CD14-positive monocyte (primary cell): ENCODE measurements around the gene KL. TPM values are rescaled to one million over a fixed set of nuclear protein-coding genes. Genes with fewer than 3 reads are reported as not detected.

Experiments used
- DNase-seq, 3 donors: peaks; one replicate each; pipeline ENCODE4 v3.0.0-alpha.2; 2011 to 2022
- H2AFZ ChIP-seq: 2 replicates; pipeline ENCODE4 v1.6.0; 2012; ENCODE audit warnings: mild to moderate bottlenecking, low read depth, low read length, inconsistent platforms; ENCODE audit not compliant: insufficient read depth, poor library complexity, severe bottlenecking
- H3K27ac ChIP-seq, 2 donors: 1 replicate in 1 of 2; 2 replicates in 1 of 2; pipeline ENCODE4 v1.5.1; 2012 to 2013; ENCODE audit warnings: low read length in 2 of 2, control low read depth in 1 of 2, inconsistent platforms in 1 of 2, low read depth in 1 of 2, mild to moderate bottlenecking in 1 of 2
- H3K27me3 ChIP-seq, 2 donors: one replicate each; pipeline versions ENCODE4 v1.6.0 to v1.6.1; 2011 to 2013; ENCODE audit warnings: low read length in 2 of 2; ENCODE audit not compliant: control insufficient read depth in 2 of 2, insufficient read depth in 2 of 2
- H3K36me3 ChIP-seq, 2 donors: replicated peaks in 1 of 2; 1 replicate in 1 of 2; 2 replicates in 1 of 2; pipeline versions ENCODE4 v1.5.1 to v1.6.1; 2012 to 2013; ENCODE audit warnings: low read length in 2 of 2, control low read depth in 1 of 2, inconsistent platforms in 1 of 2, mild to moderate bottlenecking in 1 of 2; ENCODE audit not compliant: insufficient read depth in 2 of 2, control insufficient read depth in 1 of 2
- H3K4me1 ChIP-seq, 2 donors: 1 replicate in 1 of 2; 2 replicates in 1 of 2; pipeline versions ENCODE4 v1.5.1 to v1.6.1; 2012 to 2013; ENCODE audit warnings: low read length in 2 of 2, control low read depth in 1 of 2, inconsistent platforms in 1 of 2, mild to moderate bottlenecking in 1 of 2, moderate library complexity in 1 of 2; ENCODE audit not compliant: insufficient read depth in 2 of 2, control insufficient read depth in 1 of 2
- H3K4me2 ChIP-seq: replicated peaks from 2 replicates; pipeline ENCODE3; 2012; ENCODE audit warnings: low read length, moderate library complexity, mild to moderate bottlenecking; ENCODE audit not compliant: poor library complexity, severe bottlenecking; ENCODE audit errors: extremely low read depth
- H3K4me3 ChIP-seq, 3 experiments: fragments of 200-600 bp in 1 of 3; sonication (generic) in 1 of 3; replicated peaks in 1 of 3; 1 replicate in 2 of 3; 2 replicates in 1 of 3; pipeline ENCODE4 v1.5.1; 2011 to 2013; ENCODE audit warnings: low read length in 3 of 3, mild to moderate bottlenecking in 3 of 3, control low read depth in 2 of 3, low read depth in 2 of 3, inconsistent platforms in 1 of 3, moderate library complexity in 1 of 3
- H3K79me2 ChIP-seq: 2 replicates; pipeline ENCODE4 v1.6.0; 2012; ENCODE audit warnings: mild to moderate bottlenecking, control low read depth, inconsistent platforms, low read length, moderate library complexity; ENCODE audit not compliant: insufficient read depth
- H3K9ac ChIP-seq: 2 replicates; pipeline ENCODE4 v1.6.0; 2017; ENCODE audit warnings: low read length, mild to moderate bottlenecking; ENCODE audit not compliant: insufficient read depth, poor library complexity, severe bottlenecking
- H3K9me3 ChIP-seq, 2 donors: replicated peaks in 1 of 2; 1 replicate in 1 of 2; 2 replicates in 1 of 2; pipeline versions ENCODE4 v1.5.1 to v1.6.1; 2012 to 2013; ENCODE audit warnings: low read length in 2 of 2, control low read depth in 1 of 2; ENCODE audit not compliant: control insufficient read depth in 1 of 2, insufficient read depth in 1 of 2
- H4K20me1 ChIP-seq: 2 replicates; pipeline ENCODE4 v1.6.0; 2012; ENCODE audit warnings: mild to moderate bottlenecking, low read length, control low read depth, moderate library complexity; ENCODE audit not compliant: insufficient read depth
- H3K27ac Mint-ChIP-seq, 7 donors: one replicate each; pipeline ENCODE4 v1.8.0; 2020; ENCODE audit warnings: mild to moderate bottlenecking in 7 of 7, mixed read lengths in 7 of 7, moderate library complexity in 6 of 7, inconsistent platforms in 2 of 7
- H3K27me3 Mint-ChIP-seq, 3 donors: one replicate each; pipeline ENCODE4 v1.8.0; 2021 to 2022; ENCODE audit warnings: low read depth in 3 of 3, mild to moderate bottlenecking in 3 of 3, mixed read lengths in 3 of 3, moderate library complexity in 3 of 3, inconsistent platforms in 1 of 3
- H3K36me3 Mint-ChIP-seq, 2 donors: one replicate each; pipeline ENCODE4 v1.8.0; 2020; ENCODE audit warnings: mixed read lengths in 2 of 2, inconsistent platforms in 1 of 2, mild to moderate bottlenecking in 1 of 2
- H3K4me1 Mint-ChIP-seq: one replicate; pipeline ENCODE4 v1.8.0; 2020; ENCODE audit warnings: mild to moderate bottlenecking, mixed read lengths
- H3K4me3 Mint-ChIP-seq, 2 donors: one replicate each; pipeline ENCODE4 v1.8.0; 2020; ENCODE audit warnings: mild to moderate bottlenecking in 2 of 2, mixed read lengths in 2 of 2, moderate library complexity in 1 of 2
- H3K9me3 Mint-ChIP-seq, 7 donors: one replicate each; pipeline ENCODE4 v1.8.0; 2020 to 2022; ENCODE audit warnings: mixed read lengths in 7 of 7, mild to moderate bottlenecking in 6 of 7, moderate library complexity in 6 of 7, inconsistent platforms in 2 of 7
- CTCF ChIP-seq: fragments of 200-600 bp; IDR thresholded peaks from one replicate; pipeline ENCODE4 v1.8.0; 2022; ENCODE audit warnings: antibody characterized with exemption, mild to moderate bottlenecking
- WGBS: methylation state at CpG from one replicate; pipeline ENCODE4 v1.1.5; 2013; ENCODE audit warnings: missing lambda C conversion rate; ENCODE audit not compliant: insufficient coverage; 5-methylcytosine and 5-hydroxymethylcytosine counted together
- intact Hi-C, 2 donors: fragments of 100-400 bp; cut with micrococcal nuclease; formaldehyde crosslinking; loops; one replicate each; pipeline versions ENCODE4 v1.15.0 to v1.15.1; 2023
- polyA plus RNA-seq, 3 donors: library from polyadenylated mRNA; depleted of rRNA in 1 of 3; unstranded in 2 of 3; stranded (reverse) in 1 of 3; fragments of 300-500 nt in 2 of 3; fragments of >200 nt in 1 of 3; fragmentation: Illumina TruSeq in 2 of 3; gene quantifications; 1 replicate in 2 of 3; 2 replicates in 1 of 3; pipeline ENCODE4 v1.2.3, GENCODE V29; 2012 to 2021

Gene KL
- polyA plus RNA-seq, 3 donors, result 0.24 to 1.4 (median 0.75) TPM

- Histone ChIP-seq H3K27ac (no peak overlapping the region), H3K36me3 (no peaks in the 10 kb centered on the region), H3K27me3 (no peaks in the 10 kb centered on the region), H3K4me1 (no peaks in the 10 kb centered on the region), H3K9ac (no peak overlapping the region), H4K20me1 (no peaks in the 10 kb centered on the region), H3K9me3 (no peaks in the 10 kb centered on the region), H3K4me2 (no peak overlapping the region), H2AFZ (no peak overlapping the region), H3K79me2 (no peaks in the 10 kb centered on the region), H3K4me3 (no peak overlapping the region)
- H3K27me3 Mint-ChIP-seq, result peaks cover 0 to 2% (median 2%) of the 10 kb centered on the region in 3 donors
- WGBS, result no CpG with 5 or more reads among the region's 3 CpGs
- H3K27ac Mint-ChIP-seq, result no peak overlapping the region
- intact Hi-C loops, result no loop called here
- H3K36me3 Mint-ChIP-seq, result no peaks in the 10 kb centered on the region
- no peaks in the 10 kb centered on the region for H3K4me1 Mint-ChIP-seq
- TF ChIP-seq CTCF, result no peak
- DNase-seq, result no peak
- H3K4me3 Mint-ChIP-seq, result no peak overlapping the region
- peaks cover 4 to 18% (median 11%) of the 10 kb centered on the region in 7 donors for H3K9me3 Mint-ChIP-seq
Observed at GRCh38 chr13:33089311-33089710, 73.1 kb downstream of the KL start.

GRCh38 chr13:33090755-33091414 is 74.7 kb downstream of the KL start:
- no peaks in the 10 kb centered on the region for H3K27me3 ChIP-seq
- H3K36me3 ChIP-seq, result no peaks in the 10 kb centered on the region
- H3K4me1 ChIP-seq, result no peaks in the 10 kb centered on the region
- H3K9me3 ChIP-seq, result no peaks in the 10 kb centered on the region
- H3K9ac ChIP-seq, result no peak overlapping the region
- 100% methylated on average over 1 of the region's 4 CpGs for WGBS
- no peak overlapping the region for H3K4me3 Mint-ChIP-seq
- DNase-seq, result no peak
- peaks cover 7 to 19% (median 12%) of the 10 kb centered on the region in 7 donors for H3K9me3 Mint-ChIP-seq
- no peak for TF ChIP-seq CTCF
- H3K79me2 ChIP-seq, result no peaks in the 10 kb centered on the region
- no peak overlapping the region for H3K27ac ChIP-seq
- no peak overlapping the region for H3K27ac Mint-ChIP-seq
- H2AFZ ChIP-seq, result no peak overlapping the region
- H3K27me3 Mint-ChIP-seq, result peaks cover 0 to 4% (median 3%) of the 10 kb centered on the region in 3 donors
- no peaks in the 10 kb centered on the region for H4K20me1 ChIP-seq
- no peak overlapping the region for H3K4me3 ChIP-seq
- no peak overlapping the region for H3K4me2 ChIP-seq
- intact Hi-C loops, result no loop called here
- H3K4me1 Mint-ChIP-seq, result no peaks in the 10 kb centered on the region
- no peaks in the 10 kb centered on the region for H3K36me3 Mint-ChIP-seq
